Measurements from ENCODE around the gene PRDM5.

Gene PRDM5

GRCh38 chr4:120897981-120898719 is 24.4 kb downstream of the PRDM5 start:
- in situ Hi-C loops (cut with HindIII; ENCODE audit: low sequenced_read_pairs): no loop called here
- no peak for TF ChIP-seq CTCF (IDR thresholded peaks at IDR 0.05; ENCODE audit: low read depth, low read length, missing control alignments)
- no peak overlapping the region for H3K4me3 ChIP-seq (ENCODE audit: low read depth, low read length)
- DNase-seq (ENCODE audit: low read depth): no peak

- H3K4me3 ChIP-seq (ENCODE audit: low read depth, low read length): no peak overlapping the region
Measured at GRCh38 chr4:120895554-120895953, 27.0 kb downstream of the PRDM5 start.

GRCh38 chr4:120893314-120893713 is 29.2 kb downstream of the PRDM5 start:
- DNase-seq (ENCODE audit: low read depth): no peak
- H3K4me3 ChIP-seq (ENCODE audit: low read depth, low read length): no peak overlapping the region
- TF ChIP-seq CTCF (IDR thresholded peaks at IDR 0.05; ENCODE audit: low read depth, low read length, missing control alignments): no peak

More at GRCh38 chr4:120895554-120895953, 27.0 kb downstream of the PRDM5 start:
- no peak for TF ChIP-seq CTCF (IDR thresholded peaks at IDR 0.05; ENCODE audit: low read depth, low read length, missing control alignments)
- no peak for DNase-seq (ENCODE audit: low read depth)
- in situ Hi-C loops (cut with HindIII; ENCODE audit: low sequenced_read_pairs): no loop called here

GRCh38 chr4:120886191-120886590 is 36.3 kb downstream of the PRDM5 start:
- in situ Hi-C loops (cut with HindIII; ENCODE audit: low sequenced_read_pairs): no loop called here
- no peak for TF ChIP-seq CTCF (IDR thresholded peaks at IDR 0.05; ENCODE audit: low read depth, low read length, missing control alignments)
- H3K4me3 ChIP-seq (ENCODE audit: low read depth, low read length): no peak overlapping the region
- no peak for DNase-seq (ENCODE audit: low read depth)

More at GRCh38 chr4:120893314-120893713, 29.2 kb downstream of the PRDM5 start:
- in situ Hi-C loops (cut with HindIII; ENCODE audit: low sequenced_read_pairs): no loop called here

GRCh38 chr4:120881846-120882245 is 40.7 kb downstream of the PRDM5 start:
- DNase-seq (ENCODE audit: low read depth): no peak
- TF ChIP-seq CTCF (IDR thresholded peaks at IDR 0.05; ENCODE audit: low read depth, low read length, missing control alignments): no peak
- no peak overlapping the region for H3K4me3 ChIP-seq (ENCODE audit: low read depth, low read length)
- in situ Hi-C loops (cut with HindIII; ENCODE audit: low sequenced_read_pairs): no loop called here

- no peak overlapping the region for H3K4me3 ChIP-seq (ENCODE audit: low read depth, low read length)
- DNase-seq (ENCODE audit: low read depth): no peak
- in situ Hi-C loops (cut with HindIII; ENCODE audit: low sequenced_read_pairs): no loop called here
- no peak for TF ChIP-seq CTCF (IDR thresholded peaks at IDR 0.05; ENCODE audit: low read depth, low read length, missing control alignments)
Measured at GRCh38 chr4:120881351-120881750, 41.2 kb downstream of the PRDM5 start.

Measured in astrocyte of the cerebellum (primary cell).